Panc1 (cell line): ENCODE results near the gene AKAP13. TPM values are rescaled to one million over a fixed set of nuclear protein-coding genes. Genes with fewer than 3 reads are reported as not detected.

Source experiments
- ATAC-seq: fragments of 200-7000 bp; cut with Tn5 transposase; 2 replicates; pipeline ENCODE4 v1.9.1; 2020; ENCODE audit warnings: mild to moderate bottlenecking, moderate library complexity
- BruUV-seq: library from RNA; stranded (reverse); fragments of 400-500 nt; replicated peaks from 2 replicates; lab custom pipeline; 2021; lab: Mats Ljungman, UMichigan
- CTCF ChIA-PET: fragments of 300-600 bp; sonication (Branson Sonifier 250); formaldehyde crosslinking; loops from one replicate; lab custom pipeline; 2022; ENCODE audit warnings: antibody characterized with exemption; lab: Charles Lee
- POLR2A ChIA-PET: fragments of 300-600 bp; sonication (Branson Sonifier 250); formaldehyde crosslinking; loops from one replicate; lab custom pipeline; 2022; ENCODE audit warnings: antibody characterized with exemption; lab: Charles Lee
- DNase-seq: peaks from one replicate; pipeline ENCODE4 v3.0.0-alpha.2; 2010; ENCODE audit warnings: low read depth, low spot score
- H3K27ac ChIP-seq: 2 replicates; pipeline ENCODE4 v1.5.1; 2011; ENCODE audit warnings: mild to moderate bottlenecking, low read length, inconsistent platforms
- H3K27me3 ChIP-seq: fragments of 200-500 bp; sonication (Bioruptor generic); 2 replicates; pipeline ENCODE4 v1.6.0; 2014; ENCODE audit warnings: low read length, inconsistent platforms; ENCODE audit not compliant: control insufficient read depth, insufficient read depth
- H3K36me3 ChIP-seq: fragments of 200-500 bp; sonication (Bioruptor generic); 2 replicates; pipeline ENCODE4 v1.5.1; 2014; ENCODE audit warnings: inconsistent platforms, mild to moderate bottlenecking, low read length, moderate library complexity; ENCODE audit not compliant: control insufficient read depth, insufficient read depth
- H3K4me1 ChIP-seq: 2 replicates; pipeline ENCODE4 v1.5.1; 2011; ENCODE audit warnings: inconsistent platforms, mild to moderate bottlenecking, low read length, moderate library complexity; ENCODE audit not compliant: control insufficient read depth, insufficient read depth
- H3K4me3 ChIP-seq, 2 experiments: 2 replicates each; pipeline ENCODE4 v1.5.1; 2011 to 2012; ENCODE audit warnings: low read depth in 2 of 2, low read length in 2 of 2, mild to moderate bottlenecking in 2 of 2, inconsistent platforms in 1 of 2, moderate library complexity in 1 of 2
- H3K9me3 ChIP-seq: fragments of 200-500 bp; sonication (Bioruptor generic); 2 replicates; pipeline ENCODE4 v1.5.1; 2014; ENCODE audit warnings: low read depth, mild to moderate bottlenecking, inconsistent platforms, low read length, moderate library complexity; ENCODE audit not compliant: control insufficient read depth, insufficient read depth
- CTCF ChIP-seq: fragments of 450-650 bp; IDR thresholded peaks from 2 replicates; pipeline ENCODE4 v1.5.1; 2017; ENCODE audit warnings: mild to moderate bottlenecking
- POLR2AphosphoS5 ChIP-seq: IDR thresholded peaks from 2 replicates; pipeline ENCODE4 v1.6.1; 2012; ENCODE audit warnings: mild to moderate bottlenecking, low read depth, low read length, moderate library complexity
- SIN3A ChIP-seq: IDR thresholded peaks from 2 replicates; pipeline ENCODE4 v1.6.1; 2012; ENCODE audit warnings: low read depth, mild to moderate bottlenecking, low read length, moderate library complexity, borderline replicate concordance; ENCODE audit not compliant: insufficient read depth
- TCF7L2 ChIP-seq: IDR thresholded peaks from 2 replicates; pipeline ENCODE4 v1.6.1; 2011; ENCODE audit warnings: mild to moderate bottlenecking, low read depth, low read length, inconsistent platforms
- in situ Hi-C: cut with HindIII; loops from 2 replicates; pipeline ENCODE4 v1.10.0; 2016; ENCODE audit warnings: low sequenced_read_pairs, low pct_unique_long_range_greater_than_20kb
- intact Hi-C: fragments of 100-400 bp; cut with micrococcal nuclease; formaldehyde crosslinking; loops from one replicate; pipeline ENCODE4 v1.10.0; 2022; ENCODE audit not compliant: unreplicated experiment
- total RNA-seq: library from RNA; stranded (reverse); gene quantifications from one replicate; pipeline ENCODE4 v1.2.1, GENCODE V29; 2021; ENCODE audit not compliant: unreplicated experiment
- TF ChIP-seq, protein P1 (sequence below), 2 experiments: IDR thresholded peaks; 2 replicates each; pipeline ENCODE4 v1.6.1; 2011 to 2012; ENCODE audit warnings: low read depth in 2 of 2, control low read depth in 1 of 2, low read length in 1 of 2, mild to moderate bottlenecking in 1 of 2, moderate library complexity in 1 of 2; ENCODE audit not compliant: insufficient read depth in 1 of 2

Gene AKAP13
- total RNA-seq, 1 experiment from 2014 or later = 94.2 TPM

DNA sequence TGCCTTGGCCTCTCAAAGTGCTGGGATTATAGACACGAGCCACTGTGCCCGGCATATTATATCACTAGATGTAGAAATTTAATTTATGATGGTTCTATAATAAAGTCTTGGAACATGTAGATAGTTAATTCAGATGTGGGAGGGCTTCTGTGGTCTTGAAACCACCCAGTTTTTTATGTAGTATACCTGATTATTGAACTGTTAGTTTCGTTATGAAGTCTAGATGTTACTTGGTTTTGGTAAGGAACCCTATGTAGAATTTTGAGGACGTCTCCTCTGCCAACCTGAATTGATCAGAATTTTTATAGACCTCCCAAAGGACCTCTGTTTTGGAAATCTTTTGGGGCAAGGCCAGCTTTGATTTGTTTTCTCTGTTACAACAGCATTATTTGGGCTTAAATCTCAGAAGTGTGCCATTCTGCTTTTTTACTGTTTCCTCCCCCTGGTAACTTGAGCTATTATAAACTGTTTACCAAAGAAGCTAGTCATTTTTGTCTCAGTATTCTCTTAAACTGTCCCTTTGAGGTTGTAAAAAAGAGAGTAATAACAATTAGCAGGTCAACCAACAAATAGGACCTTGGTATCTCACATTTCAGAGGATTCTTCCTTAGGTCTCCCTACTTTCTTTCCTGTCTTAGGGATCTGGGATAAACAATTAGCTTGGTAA lies 20.8 kb downstream of the AKAP13 start:
- ATAC-seq (no peak), DNase-seq (no peak)
- no peaks in the 10 kb centered on the region for H3K36me3 ChIP-seq
- POLR2A ChIA-PET = no interaction called here
- peaks cover 54% of the 10 kb centered on the region for H3K4me1 ChIP-seq
- in situ Hi-C loops (no loop called here), intact Hi-C loops (no loop called here)
- TF ChIP-seq SIN3A = no peak
- TF ChIP-seq TCF7L2 = no peak
- no peak for TF ChIP-seq POLR2AphosphoS5
- no peak for TF ChIP-seq CTCF
- TF ChIP-seq, protein P1, sequence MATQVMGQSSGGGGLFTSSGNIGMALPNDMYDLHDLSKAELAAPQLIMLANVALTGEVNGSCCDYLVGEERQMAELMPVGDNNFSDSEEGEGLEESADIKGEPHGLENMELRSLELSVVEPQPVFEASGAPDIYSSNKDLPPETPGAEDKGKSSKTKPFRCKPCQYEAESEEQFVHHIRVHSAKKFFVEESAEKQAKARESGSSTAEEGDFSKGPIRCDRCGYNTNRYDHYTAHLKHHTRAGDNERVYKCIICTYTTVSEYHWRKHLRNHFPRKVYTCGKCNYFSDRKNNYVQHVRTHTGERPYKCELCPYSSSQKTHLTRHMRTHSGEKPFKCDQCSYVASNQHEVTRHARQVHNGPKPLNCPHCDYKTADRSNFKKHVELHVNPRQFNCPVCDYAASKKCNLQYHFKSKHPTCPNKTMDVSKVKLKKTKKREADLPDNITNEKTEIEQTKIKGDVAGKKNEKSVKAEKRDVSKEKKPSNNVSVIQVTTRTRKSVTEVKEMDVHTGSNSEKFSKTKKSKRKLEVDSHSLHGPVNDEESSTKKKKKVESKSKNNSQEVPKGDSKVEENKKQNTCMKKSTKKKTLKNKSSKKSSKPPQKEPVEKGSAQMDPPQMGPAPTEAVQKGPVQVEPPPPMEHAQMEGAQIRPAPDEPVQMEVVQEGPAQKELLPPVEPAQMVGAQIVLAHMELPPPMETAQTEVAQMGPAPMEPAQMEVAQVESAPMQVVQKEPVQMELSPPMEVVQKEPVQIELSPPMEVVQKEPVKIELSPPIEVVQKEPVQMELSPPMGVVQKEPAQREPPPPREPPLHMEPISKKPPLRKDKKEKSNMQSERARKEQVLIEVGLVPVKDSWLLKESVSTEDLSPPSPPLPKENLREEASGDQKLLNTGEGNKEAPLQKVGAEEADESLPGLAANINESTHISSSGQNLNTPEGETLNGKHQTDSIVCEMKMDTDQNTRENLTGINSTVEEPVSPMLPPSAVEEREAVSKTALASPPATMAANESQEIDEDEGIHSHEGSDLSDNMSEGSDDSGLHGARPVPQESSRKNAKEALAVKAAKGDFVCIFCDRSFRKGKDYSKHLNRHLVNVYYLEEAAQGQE (IDR thresholded peaks at IDR 0.05; ENCODE audit: insufficient read depth in 1 of 2, low read depth in 2 of 2, low read length in 1 of 2) = no peak
- no peak overlapping the region for H3K4me3 ChIP-seq
- no peaks in the 10 kb centered on the region for H3K9me3 ChIP-seq
- BruUV-seq = no TSS peak
- CTCF ChIA-PET = interaction anchor here (0.7 to 1.0 kb wide), 2 partner anchors 11 to 172 kb away, joined by 3 read pairs; no protein-coding TSS in a partner anchor
- H3K27ac ChIP-seq = peak overlapping the region; percentile 78; the same call in 1 of the 2 replicates
- H3K27me3 ChIP-seq = no peaks in the 10 kb centered on the region

- no TSS peak for BruUV-seq
- Histone ChIP-seq H3K36me3 (no peaks in the 10 kb centered on the region), H3K27me3 (no peaks in the 10 kb centered on the region), H3K9me3 (no peaks in the 10 kb centered on the region), H3K4me1 (peaks cover 60% of the 10 kb centered on the region), H3K27ac (peak overlapping the region; percentile 78), H3K4me3 (peak overlapping the region in 1 of 2 experiments; percentile 3; a peak in 2 of 4 replicates)
- CTCF ChIA-PET = interaction anchor here (0.6 kb wide), 1 partner anchor 10 kb away, joined by 4 read pairs; no protein-coding TSS in a partner anchor
- ATAC-seq (no peak), DNase-seq (no peak)
- TF ChIP-seq, protein P1 (IDR thresholded peaks at IDR 0.05; ENCODE audit: insufficient read depth in 1 of 2, low read depth in 2 of 2, low read length in 1 of 2) = no peak
- TF ChIP-seq POLR2AphosphoS5 = no peak
- no peak for TF ChIP-seq TCF7L2
- TF ChIP-seq CTCF = no peak
- TF ChIP-seq SIN3A = no peak
- POLR2A ChIA-PET = interaction anchor here (0.6 kb wide), 1 partner anchor 23 kb away, joined by 16 read pairs; no protein-coding TSS in a partner anchor
- in situ Hi-C loops = no loop called here
- intact Hi-C loops = no loop called here
Measured at GRCh38 chr15:85402195-85402881, 21.9 kb downstream of the AKAP13 start.
